Stimulated activated CD4-positive, alpha-beta T cell treated with anti-CD3 and anti-CD28 coated beads, Interleukin-4, amount 100 ng/mL, for 48 hours (primary cell): ENCODE measurements around the gene CLDND1.

Experiments used
- DNase-seq, 2 donors: peaks; one replicate each; pipeline ENCODE4 v3.0.0-alpha.2; 2020; ENCODE audit warnings: low read depth in 2 of 2

Gene CLDND1

DNA sequence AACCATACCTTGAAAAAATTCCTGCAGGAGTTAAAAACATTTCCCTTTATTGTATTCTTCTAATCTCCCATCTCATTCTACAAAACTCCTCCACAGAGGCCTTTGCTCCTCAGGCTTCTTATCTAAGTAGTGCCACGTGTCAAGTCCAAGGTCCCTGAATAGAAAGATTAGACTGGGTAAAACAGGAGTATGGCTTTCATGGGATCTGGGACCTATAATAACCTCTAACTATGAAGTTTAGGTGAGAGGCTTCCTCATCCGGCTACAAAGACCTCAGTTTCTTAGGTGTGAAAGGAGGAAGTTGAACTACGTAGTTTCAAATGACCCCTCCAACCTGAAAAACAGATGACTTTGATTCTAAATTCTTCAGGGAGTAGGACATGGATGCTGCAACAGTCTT is 29.1 kb upstream of the CLDND1 start:
- DNase-seq = no peak

DNA sequence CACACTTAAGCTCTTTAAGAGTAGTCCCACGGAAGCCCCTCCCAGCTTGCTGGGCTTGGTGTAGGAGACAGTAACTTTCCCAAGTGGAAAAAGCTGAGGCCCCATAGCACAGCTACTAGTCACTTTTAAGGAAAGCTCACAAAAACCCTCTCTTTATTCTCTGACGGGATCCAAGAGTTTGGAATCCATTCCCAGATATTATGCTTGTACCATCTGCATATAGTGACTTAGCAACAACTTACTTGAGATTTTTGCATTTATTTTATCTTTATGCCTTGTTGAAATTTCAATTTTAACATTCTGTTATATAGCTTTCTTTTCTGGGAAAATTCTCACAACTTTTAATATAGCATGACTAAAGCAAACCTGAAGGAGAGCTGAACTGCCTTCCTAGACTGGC is 28.5 kb upstream of the CLDND1 start:
- no peak for DNase-seq

DNA sequence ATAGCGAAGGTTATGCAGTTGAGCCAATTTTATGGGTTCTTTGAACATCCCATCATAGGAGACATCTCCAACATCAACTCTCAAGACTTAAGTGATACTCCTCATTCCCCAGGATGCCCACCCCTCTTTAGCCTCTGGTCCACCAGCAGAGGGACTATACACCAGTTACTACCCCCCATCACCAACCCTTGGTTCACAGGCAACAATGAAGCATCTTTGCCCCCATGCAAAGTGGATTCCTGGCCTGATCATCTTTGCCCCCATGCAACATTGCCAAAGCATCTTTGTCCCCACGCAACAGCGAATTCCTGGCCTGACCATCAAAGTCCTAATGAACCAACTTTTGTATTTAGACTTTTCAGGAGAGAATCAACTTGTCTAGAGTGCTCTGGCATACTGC is 28.1 kb upstream of the CLDND1 start:
- no peak for DNase-seq

DNA sequence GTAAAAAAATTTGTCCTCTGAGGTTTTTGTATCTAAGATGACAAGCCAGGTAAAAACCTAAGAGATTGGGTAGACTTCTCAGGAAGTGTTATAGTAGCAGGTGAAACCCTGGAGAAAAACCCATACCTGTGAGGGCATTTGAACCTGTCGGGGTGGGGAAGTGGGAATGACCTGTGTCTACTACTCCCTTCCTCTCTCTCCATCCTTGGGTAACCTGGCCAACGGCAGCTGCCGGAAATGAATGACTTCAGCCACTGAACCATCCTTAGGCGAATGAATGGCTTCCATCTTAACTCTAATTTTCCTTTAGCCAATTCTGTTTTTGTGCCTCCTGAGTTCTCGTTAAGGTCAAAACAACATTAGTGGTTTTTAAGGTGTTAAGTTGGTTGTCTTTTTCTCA is 25.8 kb upstream of the CLDND1 start:
- DNase-seq = no peak

DNA sequence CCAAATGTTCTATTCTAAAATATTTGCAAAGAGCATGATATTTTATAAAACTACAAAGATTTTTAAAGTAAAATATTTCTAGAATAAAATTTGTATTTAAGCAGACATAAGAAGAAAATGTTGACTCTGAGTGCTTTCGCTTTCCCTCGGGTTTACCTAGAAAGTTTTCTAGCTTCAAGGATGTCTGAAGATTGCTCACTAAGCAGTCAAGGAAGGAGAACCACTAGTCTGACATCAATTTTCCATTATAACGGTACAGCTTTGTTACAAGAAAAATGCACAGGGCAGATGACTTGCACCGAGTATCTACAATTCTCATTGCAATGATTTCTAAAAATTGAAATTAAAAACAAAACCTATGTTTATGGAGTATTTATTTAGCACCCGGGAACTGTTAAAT is 23.2 kb upstream of the CLDND1 start:
- no peak for DNase-seq

DNA sequence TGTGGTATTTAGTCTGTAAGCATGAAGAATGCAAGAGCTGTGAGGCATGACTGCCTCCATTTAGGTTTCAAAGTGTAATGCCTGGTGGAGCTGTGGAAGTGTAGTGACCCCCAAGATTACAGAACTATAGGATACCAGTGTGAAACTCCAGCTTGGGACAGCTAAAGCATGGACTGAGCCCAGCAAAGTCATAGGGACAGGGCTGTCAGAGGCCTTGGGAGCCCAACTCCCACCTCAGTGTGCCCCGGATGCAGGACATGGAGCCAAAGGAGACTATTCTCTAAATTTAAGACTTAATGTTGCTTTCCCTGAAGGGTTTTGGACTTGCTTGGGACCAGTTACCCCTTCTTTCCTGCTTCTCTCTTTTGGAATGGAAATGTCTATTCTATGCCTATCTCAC is 19.9 kb upstream of the CLDND1 start:
- no peak for DNase-seq

DNA sequence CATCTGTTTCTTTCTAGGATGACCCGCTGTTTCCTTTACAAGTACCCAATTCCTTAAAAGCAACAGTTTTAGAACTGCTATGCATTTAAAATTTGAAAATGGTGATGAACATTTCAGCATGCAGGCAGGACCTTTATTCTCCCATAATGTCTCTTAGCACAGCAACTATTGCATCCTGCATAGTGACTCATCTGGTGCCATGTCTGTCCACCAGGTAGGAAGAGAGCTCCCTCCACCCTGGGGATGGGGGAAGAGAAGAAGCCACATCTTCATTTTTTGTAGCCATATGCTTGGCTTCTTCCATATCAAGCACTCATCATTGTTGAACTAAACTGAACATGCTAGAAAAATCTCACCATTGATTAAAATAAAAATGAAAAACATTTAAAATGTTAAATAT is 19.0 kb upstream of the CLDND1 start:
- DNase-seq = no peak

DNA sequence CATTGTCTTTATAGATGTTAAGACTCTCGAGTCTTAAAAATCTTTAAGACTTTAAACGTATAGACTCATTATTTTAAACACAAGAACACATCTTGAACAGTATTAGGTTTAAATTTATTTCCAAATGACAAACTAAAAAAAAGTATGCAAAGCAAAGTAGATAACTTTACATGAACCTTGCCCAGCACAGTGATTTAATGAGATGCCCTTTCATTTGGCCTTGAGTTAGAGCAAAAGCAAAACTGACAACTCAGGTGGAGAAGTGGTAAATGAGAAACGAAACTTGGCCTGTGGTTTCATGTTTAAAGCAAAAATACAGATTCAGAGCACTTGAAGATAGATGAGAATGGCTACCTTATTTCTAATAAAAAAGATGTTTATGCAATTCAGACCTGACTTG is 17.6 kb upstream of the CLDND1 start:
- DNase-seq = no peak

DNA sequence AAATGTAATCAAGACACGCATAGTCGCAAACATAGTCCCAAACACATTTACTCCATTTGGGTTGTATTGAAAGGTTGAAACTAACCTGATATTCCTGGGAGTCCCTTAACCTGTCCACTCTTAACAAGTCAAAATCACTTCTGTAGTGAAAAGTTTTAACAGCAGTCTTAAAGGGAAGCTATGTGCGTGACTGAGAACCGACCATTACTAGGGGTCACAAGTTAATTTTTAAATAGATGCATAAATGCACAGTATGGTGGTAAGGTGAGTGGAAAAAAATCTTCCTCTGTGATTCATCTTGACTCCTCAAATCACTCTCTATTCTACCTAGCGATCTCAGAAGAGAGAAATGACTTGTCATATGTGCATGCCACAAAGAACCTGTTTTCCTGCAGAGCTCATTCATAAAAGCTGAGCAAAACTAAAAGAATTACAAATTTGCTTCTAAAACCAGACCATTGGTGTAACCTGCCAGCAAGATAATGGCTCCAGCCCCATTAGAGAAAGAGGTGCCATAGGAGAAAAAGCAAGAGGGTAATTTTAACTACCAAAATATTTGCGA is 13.8 kb upstream of the CLDND1 start:
- DNase-seq = no peak

DNA sequence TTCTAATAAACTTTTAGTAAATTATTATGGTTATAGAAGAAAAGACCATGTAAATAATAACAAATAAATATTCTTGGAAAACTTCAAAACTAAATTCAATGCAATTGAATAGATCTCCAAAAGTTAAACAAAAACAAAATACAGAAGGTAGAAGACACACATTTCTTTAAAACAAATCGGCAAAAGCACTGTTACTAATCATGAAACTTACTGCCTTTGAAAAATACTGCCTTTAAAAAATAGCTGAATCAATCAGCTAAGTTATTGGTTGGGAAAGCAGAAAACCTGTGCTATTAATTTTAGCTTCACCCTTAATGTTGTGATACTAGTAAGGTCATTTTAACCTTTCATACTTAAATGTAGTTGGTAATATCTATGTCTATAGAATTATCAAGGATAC is 12.0 kb upstream of the CLDND1 start:
- DNase-seq = no peak

DNA sequence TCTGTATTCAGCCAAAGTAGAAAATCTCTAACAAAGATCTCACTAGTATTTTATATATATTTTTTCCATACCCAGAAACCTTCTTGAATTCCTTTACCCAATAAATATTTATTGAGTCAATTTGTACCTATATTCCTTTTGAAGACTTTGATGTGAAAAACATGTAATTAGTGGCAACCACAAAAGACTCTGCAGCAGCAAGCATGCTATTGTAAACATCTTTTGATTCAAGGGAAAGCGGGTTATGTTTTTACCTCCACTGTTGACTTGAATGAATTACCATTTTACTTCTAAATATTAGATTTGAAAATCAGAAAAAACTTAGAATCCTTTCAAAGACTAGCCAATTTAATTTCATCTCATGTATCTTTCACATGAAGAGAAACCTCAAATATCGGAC is 11.5 kb upstream of the CLDND1 start:
- DNase-seq = no peak

DNA sequence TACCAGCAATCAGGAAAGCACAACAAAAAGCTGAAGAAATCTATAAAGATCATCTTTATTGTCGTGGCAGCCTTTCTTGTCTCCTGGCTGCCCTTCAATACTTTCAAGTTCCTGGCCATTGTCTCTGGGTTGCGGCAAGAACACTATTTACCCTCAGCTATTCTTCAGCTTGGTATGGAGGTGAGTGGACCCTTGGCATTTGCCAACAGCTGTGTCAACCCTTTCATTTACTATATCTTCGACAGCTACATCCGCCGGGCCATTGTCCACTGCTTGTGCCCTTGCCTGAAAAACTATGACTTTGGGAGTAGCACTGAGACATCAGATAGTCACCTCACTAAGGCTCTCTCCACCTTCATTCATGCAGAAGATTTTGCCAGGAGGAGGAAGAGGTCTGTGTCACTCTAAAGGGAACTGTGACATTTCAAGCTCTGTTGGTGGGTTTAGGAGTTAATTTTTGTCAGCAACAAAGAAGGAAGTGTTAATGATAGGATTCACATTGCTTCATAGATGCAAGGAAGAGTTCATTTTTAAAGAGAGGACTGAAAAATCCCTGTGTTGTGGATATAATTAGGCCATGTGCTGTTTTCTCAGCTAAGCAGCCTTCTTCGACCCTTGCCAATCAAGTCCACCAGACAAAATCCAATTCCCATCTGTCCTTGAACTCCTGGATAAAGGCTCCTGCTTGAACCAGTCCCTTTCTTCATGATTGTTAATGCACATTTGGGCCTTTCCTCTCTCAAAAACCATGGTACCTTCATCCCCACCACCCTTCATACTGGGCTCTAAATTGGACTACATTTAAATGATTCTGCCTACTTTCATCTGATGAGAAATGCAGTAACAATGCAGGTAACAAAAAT is 10.2 kb upstream of the CLDND1 start:
- DNase-seq = no peak

DNA sequence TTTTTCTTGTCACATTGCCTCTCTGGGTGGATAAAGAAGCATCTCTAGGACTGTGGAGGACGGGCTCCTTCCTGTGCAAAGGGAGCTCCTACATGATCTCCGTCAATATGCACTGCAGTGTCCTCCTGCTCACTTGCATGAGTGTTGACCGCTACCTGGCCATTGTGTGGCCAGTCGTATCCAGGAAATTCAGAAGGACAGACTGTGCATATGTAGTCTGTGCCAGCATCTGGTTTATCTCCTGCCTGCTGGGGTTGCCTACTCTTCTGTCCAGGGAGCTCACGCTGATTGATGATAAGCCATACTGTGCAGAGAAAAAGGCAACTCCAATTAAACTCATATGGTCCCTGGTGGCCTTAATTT is 9.6 kb upstream of the CLDND1 start:
- DNase-seq = no peak

DNA sequence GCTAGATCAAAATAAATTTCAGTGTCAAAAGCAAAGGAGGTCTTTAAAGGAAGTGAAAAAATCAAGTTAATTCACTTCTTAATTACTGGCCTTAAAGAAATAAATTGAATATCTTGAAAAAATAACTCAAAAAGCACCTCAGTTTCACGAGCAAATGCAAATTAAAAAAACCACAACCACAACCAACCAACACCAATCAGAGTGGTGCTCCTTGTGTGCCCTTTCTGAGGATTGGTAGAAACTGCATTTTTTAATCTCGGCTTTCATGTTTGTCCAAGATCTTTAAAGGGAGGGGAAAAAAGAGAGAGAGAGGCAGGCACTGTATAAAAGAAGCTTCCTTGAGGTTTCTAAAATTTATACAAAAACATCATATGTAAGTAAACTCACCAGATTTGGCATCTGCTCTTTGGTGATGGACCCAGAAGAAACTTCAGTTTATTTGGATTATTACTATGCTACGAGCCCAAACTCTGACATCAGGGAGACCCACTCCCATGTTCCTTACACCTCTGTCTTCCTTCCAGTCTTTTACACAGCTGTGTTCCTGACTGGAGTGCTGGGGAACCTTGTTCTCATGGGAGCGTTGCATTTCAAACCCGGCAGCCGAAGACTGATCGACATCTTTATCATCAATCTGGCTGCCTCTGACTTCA is 9.0 kb upstream of the CLDND1 start, which contains the start of gene GPR15:
Gene GPR15 (plus strand): TSS at position 357 of the 653 bp plus-strand sequence. CDS start 56 bp downstream, at position 413.
- DNase-seq = no peak

DNA sequence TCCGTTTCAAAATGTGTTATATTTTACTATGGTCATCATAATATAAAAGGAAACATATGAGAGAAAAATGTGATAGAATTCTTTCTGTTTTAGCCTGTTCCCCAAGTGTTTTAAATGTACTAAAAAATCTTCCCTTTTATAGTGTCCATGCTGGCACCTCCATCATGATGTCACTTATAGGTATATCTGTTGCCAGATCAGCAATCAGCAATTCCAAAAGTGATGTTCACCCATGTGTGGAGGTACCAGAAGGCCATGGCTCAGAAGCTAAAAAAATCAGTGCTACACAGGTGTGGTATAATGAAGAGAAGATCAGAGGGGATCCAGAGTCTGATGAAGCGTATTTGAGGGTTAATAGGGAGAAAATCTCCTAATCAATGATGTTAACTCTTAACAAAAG is 8.0 kb upstream of the CLDND1 start:
- no peak for DNase-seq

DNA sequence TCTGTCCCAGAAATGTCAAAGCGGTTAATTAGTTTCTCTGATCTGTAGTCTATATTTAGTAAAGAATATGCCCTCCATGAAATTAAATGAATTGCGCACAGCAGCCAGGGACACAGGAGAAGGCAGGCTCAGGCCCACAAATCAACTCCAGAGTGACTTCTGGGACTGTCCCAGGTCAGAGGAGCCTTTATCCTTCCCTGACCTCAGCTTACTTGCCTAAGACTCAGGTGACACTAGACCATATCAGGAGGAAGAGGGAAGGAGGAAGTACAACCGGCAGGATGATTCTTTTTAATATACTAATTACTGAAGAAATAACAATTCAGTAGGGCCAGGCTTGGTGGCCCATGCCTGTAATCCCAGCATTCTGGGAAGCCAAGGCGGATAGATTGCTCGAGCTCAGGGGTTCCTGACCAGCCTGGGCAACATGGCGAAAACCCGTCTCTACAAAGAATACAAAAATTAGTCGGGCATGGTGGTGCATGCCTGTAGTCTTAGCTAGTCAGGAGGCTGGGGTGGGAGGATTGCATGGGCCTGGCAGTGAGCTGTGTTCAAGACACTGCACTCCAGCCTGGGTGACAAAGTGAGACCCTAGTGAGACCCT is 7.3 kb upstream of the CLDND1 start:
- DNase-seq = no peak

DNA sequence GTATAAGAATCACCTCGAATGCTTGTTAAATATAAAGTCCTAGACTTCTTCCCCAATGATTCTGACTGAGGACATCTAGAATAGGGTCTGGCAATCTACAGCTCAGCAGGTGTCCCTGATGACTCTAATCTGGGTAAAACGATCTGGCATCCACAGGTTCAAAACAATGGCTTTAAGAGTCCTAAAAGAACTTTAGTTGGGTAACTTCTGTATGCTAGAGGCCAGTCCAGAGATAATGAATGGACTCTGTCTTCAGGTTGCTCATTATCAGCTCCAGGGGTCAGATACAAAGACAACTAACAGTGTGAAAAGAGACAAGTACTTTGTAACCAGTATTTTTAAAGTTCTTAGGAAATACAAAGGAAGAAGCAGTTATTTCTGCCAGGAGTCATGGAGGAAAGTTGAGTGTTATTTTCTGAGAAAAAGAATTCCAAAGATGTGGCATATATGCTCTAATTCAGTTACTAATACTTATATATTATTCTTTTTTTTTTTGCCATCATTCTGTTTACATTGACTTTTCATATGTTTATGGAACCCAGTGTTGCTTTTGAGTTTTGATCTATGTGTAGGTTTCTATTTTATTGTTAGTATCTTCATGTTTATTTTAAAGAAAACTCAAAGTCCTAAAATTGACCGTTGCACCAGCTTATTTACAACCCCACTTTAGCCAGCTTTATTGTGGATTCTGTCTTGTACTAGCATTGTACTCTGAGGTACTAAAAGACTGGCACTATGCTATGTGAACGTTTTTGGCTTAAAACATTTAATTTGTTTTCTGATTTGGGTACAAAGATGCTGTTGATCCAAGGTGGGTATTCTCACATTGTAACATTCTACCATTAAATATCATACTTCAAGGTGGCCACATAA is 6.0 kb upstream of the CLDND1 start:
- DNase-seq = no peak

DNA sequence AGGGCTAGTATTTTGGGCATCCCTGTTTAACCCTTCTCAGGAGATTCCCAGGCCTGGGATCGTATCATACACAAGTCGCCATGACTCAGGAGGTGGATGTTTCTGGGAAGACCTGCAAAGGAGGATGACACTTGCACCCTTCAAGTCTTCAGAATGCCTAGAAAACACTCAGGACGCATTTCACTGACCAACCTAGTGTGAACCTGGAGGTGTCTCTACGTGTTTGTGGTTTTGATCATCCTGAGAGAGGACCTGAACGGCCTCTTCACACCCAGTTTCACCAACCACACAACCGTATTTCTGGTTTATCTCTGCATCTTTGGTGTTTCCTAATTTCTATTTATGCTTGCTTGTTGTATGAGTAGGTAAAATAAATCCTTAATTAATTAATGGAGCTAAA is 2.8 kb upstream of the CLDND1 start:
- DNase-seq = no peak

DNA sequence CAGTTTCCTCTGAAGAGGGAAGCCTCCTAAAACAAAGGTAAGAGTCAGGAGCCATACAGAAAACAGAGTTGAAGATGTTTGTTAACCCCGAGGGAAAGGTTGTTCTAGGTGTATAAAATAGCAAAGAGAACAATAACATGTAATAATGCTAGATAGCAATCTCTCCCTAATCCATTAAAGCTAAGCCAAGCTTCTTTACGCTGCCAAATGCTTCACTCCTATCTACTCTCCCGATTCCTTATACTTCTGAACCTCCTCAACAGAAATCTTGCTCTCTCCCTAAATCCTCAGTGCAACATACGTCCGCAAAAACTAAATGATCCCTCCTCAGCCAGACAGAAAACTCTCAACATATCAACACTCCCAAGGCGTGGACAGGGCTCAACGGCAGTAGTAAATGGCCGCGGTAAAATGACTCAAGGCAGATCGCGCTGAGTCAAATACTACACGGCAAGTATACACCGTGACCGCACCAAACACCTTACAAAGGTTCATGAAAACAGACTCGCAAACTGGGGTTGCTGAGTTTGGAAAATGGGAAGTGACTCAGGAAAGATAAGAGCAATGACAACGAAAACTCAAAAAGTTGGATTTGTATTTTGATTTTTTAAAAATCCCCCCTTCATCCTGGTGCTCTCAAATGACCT is 682 bp downstream of the CLDND1 start:
- DNase-seq = peak; percentile 43 to 47

DNA sequence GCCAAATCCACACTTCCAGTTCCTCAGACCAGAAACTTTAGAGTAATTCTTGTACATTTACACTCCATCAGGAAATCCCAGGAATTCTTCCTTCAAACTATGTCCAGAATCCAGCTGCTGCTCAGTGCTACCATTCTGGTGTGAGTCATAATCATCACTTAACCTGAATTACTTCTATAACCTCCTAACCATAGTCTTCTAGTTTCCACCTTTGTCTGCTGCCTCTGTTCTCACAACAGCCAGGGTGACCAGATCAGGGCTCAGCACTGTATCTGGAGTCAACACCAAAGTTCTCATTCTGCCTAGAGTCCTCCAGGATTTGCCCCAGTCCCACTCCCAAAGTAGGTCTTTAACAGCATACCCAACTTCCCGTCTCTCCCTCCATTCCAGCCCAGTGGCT is 3.4 kb downstream of the CLDND1 start:
- DNase-seq = no peak

DNA sequence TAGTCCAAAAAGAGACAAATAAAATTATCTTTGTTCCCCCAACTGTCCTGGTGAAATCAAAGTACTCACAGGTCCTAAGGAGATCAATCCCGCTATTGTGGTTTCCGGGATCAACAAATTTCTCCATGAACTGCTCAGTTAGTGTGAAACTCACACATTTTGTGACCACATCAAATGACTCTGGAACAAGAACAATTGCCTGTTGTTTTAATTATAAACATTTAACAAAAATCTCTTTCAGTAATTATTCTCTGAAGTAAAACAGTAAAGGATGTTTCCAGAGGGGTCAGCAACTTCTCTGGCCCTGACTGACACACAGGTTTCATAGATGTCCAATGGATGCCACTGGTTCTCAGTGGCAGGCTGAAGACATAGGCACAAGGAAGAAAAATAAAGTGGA is 3.9 kb downstream of the CLDND1 start:
- no peak for DNase-seq
